ENCODE results near the gene TRPM8.

DNA sequence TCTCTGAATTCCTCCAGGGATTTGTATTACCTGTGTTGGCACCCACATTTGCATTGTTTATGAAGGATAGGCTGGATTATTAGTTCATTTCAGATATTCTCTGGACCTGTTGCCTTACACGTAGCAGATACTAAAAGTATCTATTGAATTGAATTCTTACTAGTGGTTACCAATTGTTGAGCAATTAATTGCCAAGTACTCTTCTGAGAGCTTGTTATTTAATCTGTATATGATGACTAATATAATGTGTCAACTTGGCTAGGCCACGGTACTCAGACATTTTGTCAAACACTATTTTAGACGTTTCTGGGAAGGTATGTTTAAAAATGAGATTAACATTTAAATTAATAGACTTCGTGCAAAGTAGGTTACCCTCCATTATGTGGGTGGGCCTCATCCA lies 130.9 kb downstream of the TRPM8 start:
- TF ChIP-seq, protein P1, sequence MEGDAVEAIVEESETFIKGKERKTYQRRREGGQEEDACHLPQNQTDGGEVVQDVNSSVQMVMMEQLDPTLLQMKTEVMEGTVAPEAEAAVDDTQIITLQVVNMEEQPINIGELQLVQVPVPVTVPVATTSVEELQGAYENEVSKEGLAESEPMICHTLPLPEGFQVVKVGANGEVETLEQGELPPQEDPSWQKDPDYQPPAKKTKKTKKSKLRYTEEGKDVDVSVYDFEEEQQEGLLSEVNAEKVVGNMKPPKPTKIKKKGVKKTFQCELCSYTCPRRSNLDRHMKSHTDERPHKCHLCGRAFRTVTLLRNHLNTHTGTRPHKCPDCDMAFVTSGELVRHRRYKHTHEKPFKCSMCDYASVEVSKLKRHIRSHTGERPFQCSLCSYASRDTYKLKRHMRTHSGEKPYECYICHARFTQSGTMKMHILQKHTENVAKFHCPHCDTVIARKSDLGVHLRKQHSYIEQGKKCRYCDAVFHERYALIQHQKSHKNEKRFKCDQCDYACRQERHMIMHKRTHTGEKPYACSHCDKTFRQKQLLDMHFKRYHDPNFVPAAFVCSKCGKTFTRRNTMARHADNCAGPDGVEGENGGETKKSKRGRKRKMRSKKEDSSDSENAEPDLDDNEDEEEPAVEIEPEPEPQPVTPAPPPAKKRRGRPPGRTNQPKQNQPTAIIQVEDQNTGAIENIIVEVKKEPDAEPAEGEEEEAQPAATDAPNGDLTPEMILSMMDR (IDR thresholded peaks at IDR 0.05; ENCODE audit: low read depth, low read length) = no peak
- TF ChIP-seq EZH2phosphoT487 (IDR thresholded peaks at IDR 0.05; ENCODE audit: low read depth) = no peak
